Vagina (tissue), 2 donors: ENCODE results near the gene KRTAP13-1.

ENCODE experiments used
- CTCF ChIP-seq, 3 experiments: fragments of 450-650 bp in 2 of 3; fragments of 200-600 bp in 1 of 3; sonication (generic) in 1 of 3; IDR thresholded peaks; one replicate each; pipeline ENCODE4 v1.5.1; 2017 to 2019; ENCODE audit warnings: antibody characterized with exemption in 3 of 3, mild to moderate bottlenecking in 2 of 3, moderate library complexity in 2 of 3
- POLR2A ChIP-seq, 2 donors: fragments of 450-650 bp; IDR thresholded peaks; one replicate each; pipeline ENCODE4 v1.6.1; 2017; ENCODE audit warnings: antibody characterized with exemption in 2 of 2, mild to moderate bottlenecking in 2 of 2, moderate library complexity in 2 of 2

GRCh38 chr21:30395731-30396130 lies at the start of gene KRTAP13-1:
- TF ChIP-seq POLR2A (IDR thresholded peaks at IDR 0.05) (no peak), CTCF (IDR thresholded peaks at IDR 0.05) (no peak)
